Loucy (cell line): ENCODE results near the gene GFER.

Source experiments
- CTCF ChIP-seq: fragments of 200-600 bp; sonication (generic); conservative IDR thresholded peaks from 2 replicates; pipeline ENCODE4 v1.5.1; 2014; ENCODE audit warnings: mild to moderate bottlenecking, antibody characterized with exemption, low read length
- EZH2phosphoT487 ChIP-seq: fragments of 200-600 bp; IDR thresholded peaks from 2 replicates; pipeline ENCODE4 v1.6.1; 2018; ENCODE audit warnings: antibody characterized with exemption, mild to moderate bottlenecking, moderate library complexity, borderline replicate concordance

GRCh38 chr16:1964506-1965395 is 19.2 kb upstream of the GFER start, which contains the start of gene RPS2:
- TF ChIP-seq EZH2phosphoT487: no peak
- no peak; the same call in 1 of the 2 replicates for TF ChIP-seq CTCF
